Peyer's patch (tissue), 4 donors: ENCODE measurements around the gene PDE6A.

Source experiments
- CTCF ChIP-seq, 6 experiments: fragments of 450-650 bp in 4 of 6; fragments of 200-600 bp in 2 of 6; sonication (generic) in 1 of 6; IDR thresholded peaks; one replicate each; pipeline ENCODE4 v1.5.1; 2017 to 2019; ENCODE audit warnings: antibody characterized with exemption in 6 of 6, mild to moderate bottlenecking in 3 of 6, moderate library complexity in 1 of 6
- POLR2A ChIP-seq, 2 donors: fragments of 450-650 bp; IDR thresholded peaks; one replicate each; pipeline ENCODE4 v1.5.1; 2017; ENCODE audit warnings: antibody characterized with exemption in 2 of 2, mild to moderate bottlenecking in 2 of 2, moderate library complexity in 2 of 2

- no peak for TF ChIP-seq CTCF (IDR thresholded peaks at IDR 0.05)
- TF ChIP-seq POLR2A (IDR thresholded peaks at IDR 0.05): no peak
Measured at GRCh38 chr5:149859746-149860145, 84.8 kb downstream of the PDE6A start.
